ENCODE data around the gene C2.
"Not testable (repeated sequence)": the region's sequence is repeated elsewhere in the genome, so short reads cannot be mapped to it uniquely, and the experiment has no call there.

The C2 gene

GRCh38 chr6:31980998-31981397 is 53.5 kb downstream of the C2 start:
- CTCF ChIA-PET; DNase-seq; H3K9me3 ChIP-seq (ENCODE audit: control extremely low read depth in 1 of 5, control insufficient read depth in 4 of 5, insufficient read depth in 2 of 5, low read depth in 1 of 5, low read length in 4 of 5); POLR2A ChIA-PET; H3K27me3 ChIP-seq (replicated peaks in 2 of 5; ENCODE audit: control insufficient read depth in 4 of 5, insufficient read depth in 5 of 5, low read length in 4 of 5); H3K4me3 ChIP-seq (ENCODE audit: control insufficient read depth in 1 of 7, extremely low read depth in 1 of 7, insufficient read depth in 4 of 7, low read depth in 2 of 7, low read length in 6 of 7); H3K4me1 ChIP-seq (ENCODE audit: control extremely low read depth in 1 of 4, control insufficient read depth in 4 of 4, insufficient read depth in 4 of 4, low read length in 3 of 4); H3K27ac ChIP-seq (ENCODE audit: insufficient read depth in 1 of 2, low read depth in 1 of 2, low read length in 2 of 2, poor library complexity in 1 of 2, severe bottlenecking in 2 of 2): not testable (repeated sequence)
- no CpG with 5 or more reads among the region's 5 CpGs for WGBS (ENCODE audit: insufficient coverage)
- peaks cover 0 to 11% (median 6%) of the 10 kb centered on the region in 4 experiments for H3K36me3 ChIP-seq (ENCODE audit: control insufficient read depth in 4 of 4, insufficient read depth in 4 of 4, low read length in 3 of 4)

GRCh38 chr6:31981744-31982143 is 54.2 kb downstream of the C2 start, which contains the start of gene C4A:
C4A (plus strand) TSS chr6:31982057; CDS start chr6:31982108, 51 bp downstream.
- no CpG with 5 or more reads among the region's 7 CpGs for WGBS (ENCODE audit: insufficient coverage)

GRCh38 chr6:31989363-31989762 is 61.8 kb downstream of the C2 start:
- H3K4me1 ChIP-seq (ENCODE audit: control extremely low read depth in 1 of 4, control insufficient read depth in 4 of 4, insufficient read depth in 4 of 4, low read length in 3 of 4); H3K27me3 ChIP-seq (replicated peaks in 2 of 5; ENCODE audit: control insufficient read depth in 4 of 5, insufficient read depth in 5 of 5, low read length in 4 of 5); H3K27ac ChIP-seq (ENCODE audit: insufficient read depth in 1 of 2, low read depth in 1 of 2, low read length in 2 of 2, poor library complexity in 1 of 2, severe bottlenecking in 2 of 2); H3K9me3 ChIP-seq (ENCODE audit: control extremely low read depth in 1 of 5, control insufficient read depth in 4 of 5, insufficient read depth in 2 of 5, low read depth in 1 of 5, low read length in 4 of 5); H3K4me3 ChIP-seq (ENCODE audit: control insufficient read depth in 1 of 7, extremely low read depth in 1 of 7, insufficient read depth in 4 of 7, low read depth in 2 of 7, low read length in 6 of 7); CTCF ChIA-PET; H3K36me3 ChIP-seq (ENCODE audit: control insufficient read depth in 4 of 4, insufficient read depth in 4 of 4, low read length in 3 of 4); DNase-seq; POLR2A ChIA-PET: not testable (repeated sequence)
- WGBS (ENCODE audit: insufficient coverage), result no CpG with 5 or more reads among the region's 10 CpGs

More at GRCh38 chr6:31981744-31982143, 54.2 kb downstream of the C2 start, which contains the start of gene C4A:
- H3K9me3 ChIP-seq (ENCODE audit: control extremely low read depth in 1 of 5, control insufficient read depth in 4 of 5, insufficient read depth in 2 of 5, low read depth in 1 of 5, low read length in 4 of 5); H3K27me3 ChIP-seq (replicated peaks in 2 of 5; ENCODE audit: control insufficient read depth in 4 of 5, insufficient read depth in 5 of 5, low read length in 4 of 5); H3K27ac ChIP-seq (ENCODE audit: insufficient read depth in 1 of 2, low read depth in 1 of 2, low read length in 2 of 2, poor library complexity in 1 of 2, severe bottlenecking in 2 of 2); POLR2A ChIA-PET; DNase-seq; H3K4me3 ChIP-seq (ENCODE audit: control insufficient read depth in 1 of 7, extremely low read depth in 1 of 7, insufficient read depth in 4 of 7, low read depth in 2 of 7, low read length in 6 of 7); H3K4me1 ChIP-seq (ENCODE audit: control extremely low read depth in 1 of 4, control insufficient read depth in 4 of 4, insufficient read depth in 4 of 4, low read length in 3 of 4); CTCF ChIA-PET: not testable (repeated sequence)
- peaks cover 0 to 11% (median 6%) of the 10 kb centered on the region in 4 experiments for H3K36me3 ChIP-seq (ENCODE audit: control insufficient read depth in 4 of 4, insufficient read depth in 4 of 4, low read length in 3 of 4)

GRCh38 chr6:31994421-31994820 is 66.9 kb downstream of the C2 start:
- no CpG with 5 or more reads among the region's 14 CpGs for WGBS (ENCODE audit: insufficient coverage)
- DNase-seq, result not testable (repeated sequence)

More at GRCh38 chr6:31994421-31994820, 66.9 kb downstream of the C2 start:
- H3K4me1 ChIP-seq (ENCODE audit: control extremely low read depth in 1 of 4, control insufficient read depth in 4 of 4, insufficient read depth in 4 of 4, low read length in 3 of 4); H3K36me3 ChIP-seq (ENCODE audit: control insufficient read depth in 4 of 4, insufficient read depth in 4 of 4, low read length in 3 of 4); H3K27ac ChIP-seq (ENCODE audit: insufficient read depth in 1 of 2, low read depth in 1 of 2, low read length in 2 of 2, poor library complexity in 1 of 2, severe bottlenecking in 2 of 2); H3K27me3 ChIP-seq (replicated peaks in 2 of 5; ENCODE audit: control insufficient read depth in 4 of 5, insufficient read depth in 5 of 5, low read length in 4 of 5); CTCF ChIA-PET; H3K9me3 ChIP-seq (ENCODE audit: control extremely low read depth in 1 of 5, control insufficient read depth in 4 of 5, insufficient read depth in 2 of 5, low read depth in 1 of 5, low read length in 4 of 5); POLR2A ChIA-PET; H3K4me3 ChIP-seq (ENCODE audit: control insufficient read depth in 1 of 7, extremely low read depth in 1 of 7, insufficient read depth in 4 of 7, low read depth in 2 of 7, low read length in 6 of 7): not testable (repeated sequence)

Data from common myeloid progenitor, CD34-positive (primary cell).